ENCODE results near the gene DMXL1. TPM values are rescaled to one million over a fixed set of nuclear protein-coding genes. Genes with fewer than 3 reads are reported as not detected.

DMXL1 gene
- total and polyA plus RNA-seq, 2 experiments from 2014 or later, result 28.4 to 41.7 TPM

DNA sequence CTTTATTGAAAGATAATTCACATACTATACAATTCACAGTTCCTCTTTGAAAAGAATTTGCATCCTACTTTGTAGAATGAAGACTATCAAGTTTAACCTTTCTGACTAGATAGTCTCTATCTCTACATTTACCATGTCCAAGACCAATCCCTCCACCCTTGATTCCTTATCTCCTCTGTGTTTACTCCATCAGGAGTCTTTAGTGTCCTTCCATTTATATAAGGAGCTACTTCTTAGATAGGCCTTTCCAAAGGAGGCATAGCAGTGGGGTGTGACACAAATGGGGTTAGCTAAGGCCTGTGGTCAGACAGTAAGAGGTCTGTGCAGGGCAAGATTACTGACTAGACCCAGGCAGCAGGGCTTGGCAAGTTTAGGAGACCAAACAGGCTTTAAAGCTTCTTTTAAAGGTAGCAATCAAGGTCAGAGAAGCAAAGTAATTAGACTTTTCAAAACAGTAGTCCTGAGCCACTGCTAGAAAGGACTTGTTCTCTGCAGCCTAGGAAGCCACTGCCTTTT is 11.1 kb upstream of the DMXL1 start:
- Histone ChIP-seq H3K4me3 (no peak overlapping the region), H3K79me2 (replicated peaks; ENCODE audit: insufficient read depth) (no peaks in the 10 kb centered on the region), H3K36me3 (ENCODE audit: insufficient read depth) (no peaks in the 10 kb centered on the region), H3K4me1 (ENCODE audit: insufficient read depth) (no peaks in the 10 kb centered on the region), H3K4me2 (no peak overlapping the region), H4K20me1 (replicated peaks; ENCODE audit: insufficient read depth) (no peaks in the 10 kb centered on the region), H3K27ac (ENCODE audit: low read depth) (no peak overlapping the region), H3K9me2 (ENCODE audit: insufficient read depth) (0 out of 2 replicates have a peak, but pooled peaks cover 3% of the 10 kb centered on the region), H3F3A (replicated peaks; ENCODE audit: low read depth) (0 out of 2 replicates have a peak, but pooled peaks cover 2% of the 10 kb centered on the region), H3K27me3 (ENCODE audit: insufficient read depth) (no peaks in the 10 kb centered on the region), H2AFZ (no peak overlapping the region)
- no peaks in the 10 kb centered on the region for H3K27me3 Mint-ChIP-seq (ENCODE audit: insufficient read depth, low read depth, poor library complexity)
- no peak overlapping the region for H3K4me3 Mint-ChIP-seq
- H3K27ac Mint-ChIP-seq, result no peak overlapping the region
- DNase-seq (ENCODE audit: low spot score) (no peak), ATAC-seq (no peak)
- H3K9me3 Mint-ChIP-seq, result no peaks in the 10 kb centered on the region
- peaks cover 4% of the 10 kb centered on the region; the same call in 1 of the 3 replicates for H3K4me1 Mint-ChIP-seq
- no peak for TF ChIP-seq ZNF114 (CRISPR knock-in tag; IDR thresholded peaks at IDR 0.05)
- TF ChIP-seq EZH2phosphoT487 (IDR thresholded peaks at IDR 0.05; ENCODE audit: unreplicated experiment), result no peak
- no peak for TF ChIP-seq JUNB (IDR thresholded peaks at IDR 0.05; ENCODE audit: unreplicated experiment)
- no peak for TF ChIP-seq EZH2 (IDR thresholded peaks at IDR 0.05; ENCODE audit: low read depth, unreplicated experiment)
- TF ChIP-seq, protein P1, sequence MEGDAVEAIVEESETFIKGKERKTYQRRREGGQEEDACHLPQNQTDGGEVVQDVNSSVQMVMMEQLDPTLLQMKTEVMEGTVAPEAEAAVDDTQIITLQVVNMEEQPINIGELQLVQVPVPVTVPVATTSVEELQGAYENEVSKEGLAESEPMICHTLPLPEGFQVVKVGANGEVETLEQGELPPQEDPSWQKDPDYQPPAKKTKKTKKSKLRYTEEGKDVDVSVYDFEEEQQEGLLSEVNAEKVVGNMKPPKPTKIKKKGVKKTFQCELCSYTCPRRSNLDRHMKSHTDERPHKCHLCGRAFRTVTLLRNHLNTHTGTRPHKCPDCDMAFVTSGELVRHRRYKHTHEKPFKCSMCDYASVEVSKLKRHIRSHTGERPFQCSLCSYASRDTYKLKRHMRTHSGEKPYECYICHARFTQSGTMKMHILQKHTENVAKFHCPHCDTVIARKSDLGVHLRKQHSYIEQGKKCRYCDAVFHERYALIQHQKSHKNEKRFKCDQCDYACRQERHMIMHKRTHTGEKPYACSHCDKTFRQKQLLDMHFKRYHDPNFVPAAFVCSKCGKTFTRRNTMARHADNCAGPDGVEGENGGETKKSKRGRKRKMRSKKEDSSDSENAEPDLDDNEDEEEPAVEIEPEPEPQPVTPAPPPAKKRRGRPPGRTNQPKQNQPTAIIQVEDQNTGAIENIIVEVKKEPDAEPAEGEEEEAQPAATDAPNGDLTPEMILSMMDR (conservative IDR thresholded peaks at IDR 0.05; ENCODE audit: low read depth in 2 of 2), result no peak
- TF ChIP-seq NANOG (IDR thresholded peaks at IDR 0.05; ENCODE audit: borderline replicate concordance), result no peak
- TF ChIP-seq, protein P2, sequence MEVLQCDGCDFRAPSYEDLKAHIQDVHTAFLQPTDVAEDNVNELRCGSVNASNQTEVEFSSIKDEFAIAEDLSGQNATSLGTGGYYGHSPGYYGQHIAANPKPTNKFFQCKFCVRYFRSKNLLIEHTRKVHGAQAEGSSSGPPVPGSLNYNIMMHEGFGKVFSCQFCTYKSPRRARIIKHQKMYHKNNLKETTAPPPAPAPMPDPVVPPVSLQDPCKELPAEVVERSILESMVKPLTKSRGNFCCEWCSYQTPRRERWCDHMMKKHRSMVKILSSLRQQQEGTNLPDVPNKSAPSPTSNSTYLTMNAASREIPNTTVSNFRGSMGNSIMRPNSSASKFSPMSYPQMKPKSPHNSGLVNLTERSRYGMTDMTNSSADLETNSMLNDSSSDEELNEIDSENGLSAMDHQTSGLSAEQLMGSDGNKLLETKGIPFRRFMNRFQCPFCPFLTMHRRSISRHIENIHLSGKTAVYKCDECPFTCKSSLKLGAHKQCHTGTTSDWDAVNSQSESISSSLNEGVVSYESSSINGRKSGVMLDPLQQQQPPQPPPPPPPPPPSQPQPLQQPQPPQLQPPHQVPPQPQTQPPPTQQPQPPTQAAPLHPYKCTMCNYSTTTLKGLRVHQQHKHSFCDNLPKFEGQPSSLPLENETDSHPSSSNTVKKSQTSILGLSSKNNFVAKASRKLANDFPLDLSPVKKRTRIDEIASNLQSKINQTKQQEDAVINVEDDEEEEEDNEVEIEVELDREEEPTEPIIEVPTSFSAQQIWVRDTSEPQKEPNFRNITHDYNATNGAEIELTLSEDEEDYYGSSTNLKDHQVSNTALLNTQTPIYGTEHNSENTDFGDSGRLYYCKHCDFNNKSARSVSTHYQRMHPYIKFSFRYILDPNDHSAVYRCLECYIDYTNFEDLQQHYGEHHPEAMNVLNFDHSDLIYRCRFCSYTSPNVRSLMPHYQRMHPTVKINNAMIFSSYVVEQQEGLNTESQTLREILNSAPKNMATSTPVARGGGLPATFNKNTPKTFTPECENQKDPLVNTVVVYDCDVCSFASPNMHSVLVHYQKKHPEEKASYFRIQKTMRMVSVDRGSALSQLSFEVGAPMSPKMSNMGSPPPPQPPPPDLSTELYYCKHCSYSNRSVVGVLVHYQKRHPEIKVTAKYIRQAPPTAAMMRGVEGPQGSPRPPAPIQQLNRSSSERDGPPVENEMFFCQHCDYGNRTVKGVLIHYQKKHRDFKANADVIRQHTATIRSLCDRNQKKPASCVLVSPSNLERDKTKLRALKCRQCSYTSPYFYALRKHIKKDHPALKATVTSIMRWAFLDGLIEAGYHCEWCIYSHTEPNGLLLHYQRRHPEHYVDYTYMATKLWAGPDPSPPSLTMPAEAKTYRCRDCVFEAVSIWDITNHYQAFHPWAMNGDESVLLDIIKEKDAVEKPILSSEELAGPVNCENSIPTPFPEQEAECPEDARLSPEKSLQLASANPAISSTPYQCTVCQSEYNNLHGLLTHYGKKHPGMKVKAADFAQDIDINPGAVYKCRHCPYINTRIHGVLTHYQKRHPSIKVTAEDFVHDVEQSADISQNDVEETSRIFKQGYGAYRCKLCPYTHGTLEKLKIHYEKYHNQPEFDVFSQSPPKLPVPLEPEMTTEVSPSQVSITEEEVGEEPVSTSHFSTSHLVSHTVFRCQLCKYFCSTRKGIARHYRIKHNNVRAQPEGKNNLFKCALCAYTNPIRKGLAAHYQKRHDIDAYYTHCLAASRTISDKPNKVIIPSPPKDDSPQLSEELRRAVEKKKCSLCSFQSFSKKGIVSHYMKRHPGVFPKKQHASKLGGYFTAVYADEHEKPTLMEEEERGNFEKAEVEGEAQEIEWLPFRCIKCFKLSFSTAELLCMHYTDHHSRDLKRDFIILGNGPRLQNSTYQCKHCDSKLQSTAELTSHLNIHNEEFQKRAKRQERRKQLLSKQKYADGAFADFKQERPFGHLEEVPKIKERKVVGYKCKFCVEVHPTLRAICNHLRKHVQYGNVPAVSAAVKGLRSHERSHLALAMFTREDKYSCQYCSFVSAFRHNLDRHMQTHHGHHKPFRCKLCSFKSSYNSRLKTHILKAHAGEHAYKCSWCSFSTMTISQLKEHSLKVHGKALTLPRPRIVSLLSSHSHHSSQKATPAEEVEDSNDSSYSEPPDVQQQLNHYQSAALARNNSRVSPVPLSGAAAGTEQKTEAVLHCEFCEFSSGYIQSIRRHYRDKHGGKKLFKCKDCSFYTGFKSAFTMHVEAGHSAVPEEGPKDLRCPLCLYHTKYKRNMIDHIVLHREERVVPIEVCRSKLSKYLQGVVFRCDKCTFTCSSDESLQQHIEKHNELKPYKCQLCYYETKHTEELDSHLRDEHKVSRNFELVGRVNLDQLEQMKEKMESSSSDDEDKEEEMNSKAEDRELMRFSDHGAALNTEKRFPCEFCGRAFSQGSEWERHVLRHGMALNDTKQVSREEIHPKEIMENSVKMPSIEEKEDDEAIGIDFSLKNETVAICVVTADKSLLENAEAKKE (CRISPR knock-in tag; IDR thresholded peaks at IDR 0.05), result no peak
- no peak for TF ChIP-seq ZNF331 (CRISPR knock-in tag; IDR thresholded peaks at IDR 0.05; ENCODE audit: low read depth)
- TF ChIP-seq, protein P3, sequence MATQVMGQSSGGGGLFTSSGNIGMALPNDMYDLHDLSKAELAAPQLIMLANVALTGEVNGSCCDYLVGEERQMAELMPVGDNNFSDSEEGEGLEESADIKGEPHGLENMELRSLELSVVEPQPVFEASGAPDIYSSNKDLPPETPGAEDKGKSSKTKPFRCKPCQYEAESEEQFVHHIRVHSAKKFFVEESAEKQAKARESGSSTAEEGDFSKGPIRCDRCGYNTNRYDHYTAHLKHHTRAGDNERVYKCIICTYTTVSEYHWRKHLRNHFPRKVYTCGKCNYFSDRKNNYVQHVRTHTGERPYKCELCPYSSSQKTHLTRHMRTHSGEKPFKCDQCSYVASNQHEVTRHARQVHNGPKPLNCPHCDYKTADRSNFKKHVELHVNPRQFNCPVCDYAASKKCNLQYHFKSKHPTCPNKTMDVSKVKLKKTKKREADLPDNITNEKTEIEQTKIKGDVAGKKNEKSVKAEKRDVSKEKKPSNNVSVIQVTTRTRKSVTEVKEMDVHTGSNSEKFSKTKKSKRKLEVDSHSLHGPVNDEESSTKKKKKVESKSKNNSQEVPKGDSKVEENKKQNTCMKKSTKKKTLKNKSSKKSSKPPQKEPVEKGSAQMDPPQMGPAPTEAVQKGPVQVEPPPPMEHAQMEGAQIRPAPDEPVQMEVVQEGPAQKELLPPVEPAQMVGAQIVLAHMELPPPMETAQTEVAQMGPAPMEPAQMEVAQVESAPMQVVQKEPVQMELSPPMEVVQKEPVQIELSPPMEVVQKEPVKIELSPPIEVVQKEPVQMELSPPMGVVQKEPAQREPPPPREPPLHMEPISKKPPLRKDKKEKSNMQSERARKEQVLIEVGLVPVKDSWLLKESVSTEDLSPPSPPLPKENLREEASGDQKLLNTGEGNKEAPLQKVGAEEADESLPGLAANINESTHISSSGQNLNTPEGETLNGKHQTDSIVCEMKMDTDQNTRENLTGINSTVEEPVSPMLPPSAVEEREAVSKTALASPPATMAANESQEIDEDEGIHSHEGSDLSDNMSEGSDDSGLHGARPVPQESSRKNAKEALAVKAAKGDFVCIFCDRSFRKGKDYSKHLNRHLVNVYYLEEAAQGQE (IDR thresholded peaks at IDR 0.05; ENCODE audit: unreplicated experiment), result no peak
- no peak for TF ChIP-seq POLR2AphosphoS5 (IDR thresholded peaks at IDR 0.05; ENCODE audit: low read depth)
- TF ChIP-seq, protein P4, sequence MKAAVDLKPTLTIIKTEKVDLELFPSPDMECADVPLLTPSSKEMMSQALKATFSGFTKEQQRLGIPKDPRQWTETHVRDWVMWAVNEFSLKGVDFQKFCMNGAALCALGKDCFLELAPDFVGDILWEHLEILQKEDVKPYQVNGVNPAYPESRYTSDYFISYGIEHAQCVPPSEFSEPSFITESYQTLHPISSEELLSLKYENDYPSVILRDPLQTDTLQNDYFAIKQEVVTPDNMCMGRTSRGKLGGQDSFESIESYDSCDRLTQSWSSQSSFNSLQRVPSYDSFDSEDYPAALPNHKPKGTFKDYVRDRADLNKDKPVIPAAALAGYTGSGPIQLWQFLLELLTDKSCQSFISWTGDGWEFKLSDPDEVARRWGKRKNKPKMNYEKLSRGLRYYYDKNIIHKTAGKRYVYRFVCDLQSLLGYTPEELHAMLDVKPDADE (IDR thresholded peaks at IDR 0.05), result no peak
- no peak for TF ChIP-seq STAT1 (IDR thresholded peaks at IDR 0.05; ENCODE audit: unreplicated experiment)
- TF ChIP-seq CREB1 (CRISPR knock-in tag; IDR thresholded peaks at IDR 0.05; ENCODE audit: low read depth), result no peak
- H3K36me3 Mint-ChIP-seq (ENCODE audit: low read depth), result no peaks in the 10 kb centered on the region; the same call in 2 of the 3 replicates
